ENCODE measurements around the gene EXOC3. TPM values are rescaled to one million over a fixed set of nuclear protein-coding genes. Genes with fewer than 3 reads are reported as not detected.
A peak's percentile ranks its signal among the peaks of the same experiment; 100 is the strongest.

The EXOC3 gene
- total and polyA plus RNA-seq, 2 of the 4 experiments (the other 2 are of a cell fraction): 35.1 to 47.5 TPM

GRCh38 chr5:411728-412127, 31.2 kb upstream of the EXOC3 start:
- no peak overlapping the region for H3K56ac ChIP-seq (ENCODE audit: extremely low read depth, insufficient read depth, low read length)
- peak overlapping the region; percentile 52 for H3K4ac ChIP-seq (ENCODE audit: low read depth, low read length)
- H4K5ac ChIP-seq (ENCODE audit: low read depth, low read length): peak overlapping the region; percentile 69
- no peak overlapping the region for H3K4me2 ChIP-seq (ENCODE audit: low read depth, low read length)
- peak overlapping the region; percentile 11 for H2AK9ac ChIP-seq (replicated peaks; ENCODE audit: low read depth, low read length, poor library complexity)
- H3K9me3 ChIP-seq (ENCODE audit: control insufficient read depth, insufficient read depth, low read length): no peaks in the 10 kb centered on the region
- peak overlapping the region; percentile 34 for H2BK5ac ChIP-seq (ENCODE audit: low read depth, low read length, poor library complexity, severe bottlenecking)
- dilution Hi-C loops (cut with HindIII; ENCODE audit: low sequenced_read_pairs, unreplicated experiment) (no loop called here), intact Hi-C loops (cut with micrococcal nuclease) (no loop called here), in situ Hi-C loops (cut with MboI; ENCODE audit: low sequenced_read_pairs) (no loop called here)
- H2AK5ac ChIP-seq (ENCODE audit: low read depth, low read length): peak overlapping the region; percentile 95
- TF ChIP-seq MAZ (IDR thresholded peaks at IDR 0.05; ENCODE audit: borderline replicate concordance, low read depth, low read length) (no peak), SMC3 (IDR thresholded peaks at IDR 0.05; ENCODE audit: low read depth, low read length) (no peak), CEBPB (IDR thresholded peaks at IDR 0.05; ENCODE audit: low read depth, low read length) (no peak), RAD21 (IDR thresholded peaks at IDR 0.05; ENCODE audit: low read length) (no peak), MXI1 (IDR thresholded peaks at IDR 0.05; ENCODE audit: borderline replicate concordance, low read depth, low read length) (no peak), RFX5 (IDR thresholded peaks at IDR 0.05; ENCODE audit: low read depth, low read length) (no peak), MAFK (IDR thresholded peaks at IDR 0.05; ENCODE audit: low read depth, low read length) (no peak), BHLHE40 (IDR thresholded peaks at IDR 0.05; ENCODE audit: low read depth, low read length) (no peak), ELK1 (IDR thresholded peaks at IDR 0.05; ENCODE audit: borderline replicate concordance, low read depth, low read length) (no peak), FOS (IDR thresholded peaks at IDR 0.05; ENCODE audit: low read depth, low read length) (no peak)
- no peak overlapping the region for H3K4me3 ChIP-seq (ENCODE audit: insufficient read depth, low read depth, low read length)
- ChIA-PET POLR2A (ENCODE audit: unreplicated experiment) (no interaction called here), CTCF (no interaction called here)
- H3K9ac ChIP-seq (ENCODE audit: low read depth, low read length): no peak overlapping the region
- 84% methylated on average over 7 of the region's 13 CpGs; no CpG with 5 or more reads in 1 of the 2 experiments for WGBS, 2 experiments (ENCODE audit: extremely low coverage in 2 of 2, insufficient read length in 1 of 2)
- 0 out of 2 replicates have a peak overlapping the region, but pooled peaks have one; percentile 31 for H3K14ac ChIP-seq (replicated peaks; ENCODE audit: low read depth, low read length)
- H2BK120ac ChIP-seq (ENCODE audit: low read depth, low read length): peak overlapping the region; percentile 76
- DNase-seq (no peak), ATAC-seq (ENCODE audit: low read depth) (no peak)
- H3K23ac ChIP-seq (ENCODE audit: low read depth, low read length): no peak overlapping the region
- no peaks in the 10 kb centered on the region for H3K27me3 ChIP-seq (ENCODE audit: control insufficient read depth, insufficient read depth, low read length)
- H2AFZ ChIP-seq (replicated peaks; ENCODE audit: low read length, poor library complexity): no peak overlapping the region
- H4K8ac ChIP-seq (ENCODE audit: low read depth in 2 of 2, low read length in 2 of 2): peak overlapping the region in 1 of 2 experiments; percentile 28; a peak in 1 of 4 replicates
- H3K18ac ChIP-seq (ENCODE audit: low read depth, low read length): no peak overlapping the region; the same call in 1 of the 2 replicates
- peaks cover 15% of the 10 kb centered on the region for H3K4me1 ChIP-seq (ENCODE audit: control insufficient read depth, insufficient read depth, low read length)
- no peak overlapping the region for H3K27ac ChIP-seq (ENCODE audit: insufficient read depth, low read length)
- peaks cover 24% of the 10 kb centered on the region for H3K36me3 ChIP-seq (ENCODE audit: control insufficient read depth, insufficient read depth, low read length)
- peak overlapping the region; percentile 25; the same call in 1 of the 3 replicates for H2BK15ac ChIP-seq (ENCODE audit: low read depth, low read length)
- no peaks in the 10 kb centered on the region for H4K20me1 ChIP-seq (ENCODE audit: insufficient read depth, low read length)
- peak overlapping the region; percentile 35; the same call in 1 of the 2 replicates for H4K91ac ChIP-seq (ENCODE audit: insufficient read depth, low read depth, low read length)
- no peak overlapping the region; the same call in 1 of the 2 replicates for H2BK20ac ChIP-seq (ENCODE audit: low read depth, low read length)
- H3K79me1 ChIP-seq (ENCODE audit: low read depth in 1 of 2, low read length in 2 of 2): peaks cover 19 to 73% of the 10 kb centered on the region in 2 experiments
- BruUV-seq (replicated peaks): no TSS peak
- H3K9me1 ChIP-seq (ENCODE audit: insufficient read depth, low read length): peaks cover 16% of the 10 kb centered on the region
